IPS-NIHi7 (cell line): ENCODE data around the gene CARD11.
A peak's percentile ranks its signal among the peaks of the same experiment; 100 is the strongest.

Experiments
- DNase-seq: peaks from one replicate; pipeline ENCODE4 v3.0.0; 2012; ENCODE audit warnings: mixed read lengths; ENCODE audit errors: extremely low spot score

The CARD11 gene

GRCh38 chr7:3043544-3044371 is at the start of gene CARD11:
TSS of gene CARD11 (minus strand) at chr7:3043867. CDS start at chr7:2958506, 85,361 bp downstream.
- DNase-seq = peak; percentile 68

DNA sequence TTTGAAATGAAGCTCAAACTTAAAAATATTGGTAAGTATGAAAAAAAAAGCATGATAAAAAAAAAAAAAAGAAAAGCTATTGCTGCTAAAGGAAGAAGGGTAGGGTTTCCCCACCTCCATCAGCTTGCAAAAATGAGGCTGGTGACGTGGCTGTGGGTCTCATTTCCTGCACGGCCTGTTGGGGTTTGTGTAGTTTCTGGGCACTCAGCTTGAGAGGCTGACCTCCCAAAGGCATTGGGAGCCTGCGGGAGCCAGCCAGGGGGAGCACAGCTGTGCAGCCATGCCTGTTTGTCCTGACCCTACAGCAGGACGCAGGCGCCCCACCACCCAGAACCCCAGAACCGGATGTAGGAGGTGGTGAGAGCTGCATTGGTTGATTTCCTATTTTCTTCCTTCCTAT is 48.8 kb upstream of the CARD11 start:
- no peak for DNase-seq

DNA sequence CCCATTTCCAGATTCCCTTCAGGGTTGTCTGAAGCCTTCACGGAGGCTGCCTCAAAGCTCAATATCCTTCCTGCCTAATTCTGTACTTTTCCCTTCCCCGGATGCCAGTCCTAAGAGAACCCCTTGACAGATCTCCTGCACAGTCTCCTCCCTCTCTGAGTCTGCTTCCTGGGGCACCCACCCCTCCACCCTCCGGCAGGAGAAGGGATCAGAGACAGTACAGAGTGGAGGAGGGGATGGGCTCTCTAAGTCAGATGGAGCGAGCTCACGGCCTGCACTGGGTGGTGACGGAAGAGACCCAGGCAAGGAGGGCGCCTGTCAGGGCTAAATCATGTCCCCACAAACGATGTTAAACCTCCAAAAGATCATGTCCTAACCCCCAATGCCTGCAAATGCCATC is 48.0 kb upstream of the CARD11 start:
- DNase-seq = no peak

DNA sequence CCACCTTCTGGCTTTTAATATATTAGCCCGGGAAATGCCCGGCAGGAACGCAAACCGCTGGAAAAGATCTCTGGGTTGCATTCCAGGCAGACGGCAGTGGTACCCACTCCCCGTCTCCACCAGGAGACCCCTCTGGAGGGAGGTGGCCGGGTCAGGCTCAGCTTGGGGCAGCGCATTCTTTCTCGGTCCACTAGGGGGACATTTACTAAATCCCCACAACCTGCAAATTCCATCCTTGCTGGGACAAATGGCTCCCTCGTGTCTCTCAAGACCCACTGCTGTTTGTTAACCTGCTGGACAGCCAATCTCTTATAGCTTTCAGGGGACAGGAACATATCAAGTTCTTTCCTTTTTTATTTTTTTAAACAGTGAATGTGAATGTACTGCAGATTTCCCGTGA is 45.8 kb upstream of the CARD11 start:
- DNase-seq = peak; percentile 83

- peak; percentile 26 for DNase-seq
Measured at GRCh38 chr7:3087243-3087755, 43.6 kb upstream of the CARD11 start.

DNA sequence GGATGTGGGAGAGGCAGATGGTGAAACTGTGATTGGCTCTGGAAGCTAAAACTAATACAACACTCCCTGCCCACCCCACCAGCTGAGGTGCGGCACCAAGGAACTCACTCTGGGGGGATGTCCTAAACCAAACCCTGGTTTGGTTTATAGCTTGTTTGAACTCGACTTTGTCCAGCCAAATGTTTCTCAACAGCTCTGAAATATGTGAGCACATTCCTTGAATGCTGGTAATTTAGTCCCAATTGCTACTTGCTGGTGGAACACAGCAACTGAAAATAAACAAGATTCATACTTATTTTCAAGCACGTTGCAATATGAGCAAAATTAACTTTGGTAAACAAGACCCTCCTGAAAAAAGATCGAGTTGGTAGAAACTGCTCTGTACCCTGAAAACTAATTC is 39.7 kb upstream of the CARD11 start:
- no peak for DNase-seq

- no peak for DNase-seq
Measured at GRCh38 chr7:3082831-3083230, 39.2 kb upstream of the CARD11 start.

- DNase-seq = no peak
Measured at GRCh38 chr7:3082386-3082785, 38.7 kb upstream of the CARD11 start.

GRCh38 chr7:3080106-3080505 is 36.4 kb upstream of the CARD11 start:
- DNase-seq = no peak

GRCh38 chr7:3078514-3078913 is 34.8 kb upstream of the CARD11 start:
- no peak for DNase-seq

GRCh38 chr7:3076700-3077099 is 33.0 kb upstream of the CARD11 start:
- DNase-seq = no peak

GRCh38 chr7:3076163-3076562 is 32.5 kb upstream of the CARD11 start:
- no peak for DNase-seq

DNA sequence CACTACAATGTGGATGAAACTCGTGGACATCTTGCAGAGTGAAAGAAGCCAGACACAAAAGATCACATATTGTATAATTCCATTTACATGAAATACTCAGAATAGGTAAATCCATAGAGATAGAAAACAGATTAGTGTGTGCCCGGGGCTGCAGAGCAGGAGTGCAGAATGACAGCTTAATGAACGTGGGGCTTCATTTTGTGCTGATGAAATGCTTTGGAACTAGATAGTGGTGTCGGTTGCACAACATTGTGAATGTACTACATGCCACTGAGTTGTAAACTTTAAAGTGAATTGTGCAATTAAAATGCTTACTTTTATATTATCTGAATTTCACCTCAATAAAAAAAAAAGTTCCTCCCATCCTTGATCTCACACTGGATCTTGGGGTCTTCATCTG is 31.8 kb upstream of the CARD11 start:
- DNase-seq = no peak

DNA sequence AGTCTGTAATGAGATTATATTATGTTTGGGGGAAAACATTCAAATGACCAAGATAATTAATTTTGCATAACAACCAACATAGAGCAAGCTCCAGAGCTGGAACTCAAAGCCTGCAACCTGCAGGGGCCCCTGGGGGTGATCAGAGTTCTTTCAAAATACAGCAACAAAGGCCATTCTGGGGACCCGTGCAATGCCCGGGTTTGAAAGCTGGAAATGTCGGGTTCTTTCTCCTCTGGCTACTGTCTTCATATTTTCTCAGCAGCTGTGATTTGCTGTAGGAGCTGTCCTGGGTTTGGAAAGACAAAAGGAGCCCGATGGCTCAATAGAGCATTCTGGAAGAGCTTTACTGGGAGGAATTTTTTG is 30.8 kb upstream of the CARD11 start:
- DNase-seq = no peak

DNA sequence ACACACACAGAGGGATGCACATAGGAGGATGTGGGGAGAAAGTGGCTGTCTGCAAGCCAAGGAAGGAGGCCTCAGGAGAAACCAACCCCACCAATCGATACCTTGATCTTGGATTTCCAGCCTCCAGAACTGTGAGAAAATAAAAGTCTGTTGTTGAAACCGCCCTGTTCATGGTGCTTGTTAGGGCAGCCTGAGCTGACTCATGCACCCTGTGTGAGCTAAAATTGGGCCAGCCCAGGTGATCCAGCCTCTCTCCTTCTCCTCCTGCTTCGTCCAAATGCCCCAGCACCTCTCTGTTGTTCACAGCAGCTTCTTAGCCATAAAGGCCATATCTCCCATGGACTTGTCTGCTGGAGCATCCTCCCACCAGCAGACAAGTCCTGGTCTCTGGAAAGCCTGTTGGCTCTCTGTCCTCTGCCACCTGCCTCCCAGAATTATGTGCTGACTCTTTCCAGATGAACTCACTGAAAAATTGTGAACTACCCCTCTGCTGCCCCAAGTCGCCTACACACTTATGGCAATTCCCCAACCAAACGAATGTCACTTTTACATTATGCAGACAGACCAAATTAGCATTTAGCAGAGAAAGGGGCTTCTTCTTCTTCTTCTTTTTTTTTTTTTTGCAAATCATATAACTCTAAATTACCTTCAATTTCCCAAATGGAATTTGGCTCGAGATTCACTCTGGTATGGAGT is 30.2 kb upstream of the CARD11 start:
- no peak for DNase-seq

- DNase-seq = no peak
Measured at GRCh38 chr7:3070908-3071307, 27.2 kb upstream of the CARD11 start.

DNA sequence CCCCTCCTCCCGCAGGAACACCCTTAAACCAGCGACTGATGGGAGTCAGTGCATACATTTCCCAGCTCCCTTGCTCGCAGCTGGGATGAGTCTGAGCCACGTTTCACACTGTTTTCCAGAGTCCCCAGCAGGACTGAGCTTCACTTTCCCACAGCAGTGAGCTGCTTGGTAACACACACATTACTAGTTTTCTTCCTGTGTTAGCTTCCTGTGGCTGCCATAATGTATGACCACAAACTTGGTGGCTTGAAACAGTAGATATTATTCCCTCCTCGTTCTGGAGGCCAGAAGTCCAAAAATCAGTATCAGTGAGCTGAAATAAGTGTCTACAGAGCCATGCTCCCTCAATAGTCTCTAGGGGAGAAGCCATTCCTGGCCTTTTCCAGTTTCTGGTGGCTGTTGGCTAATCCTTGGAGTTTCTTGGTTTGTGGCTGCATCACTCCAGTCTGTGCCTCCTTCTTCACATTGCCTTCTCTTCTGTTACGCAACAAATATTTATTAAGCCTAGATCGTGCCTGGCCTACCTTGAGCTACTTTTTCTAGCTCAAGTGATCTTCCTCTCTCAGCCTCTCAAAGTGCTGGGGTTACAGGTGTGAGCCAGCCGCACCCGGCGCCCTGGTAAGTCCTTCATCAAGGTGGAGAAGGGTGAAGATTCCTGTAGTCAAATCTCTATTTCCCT is 26.2 kb upstream of the CARD11 start:
- DNase-seq = no peak

- no peak for DNase-seq
Measured at GRCh38 chr7:3068530-3068929, 24.9 kb upstream of the CARD11 start.

DNA sequence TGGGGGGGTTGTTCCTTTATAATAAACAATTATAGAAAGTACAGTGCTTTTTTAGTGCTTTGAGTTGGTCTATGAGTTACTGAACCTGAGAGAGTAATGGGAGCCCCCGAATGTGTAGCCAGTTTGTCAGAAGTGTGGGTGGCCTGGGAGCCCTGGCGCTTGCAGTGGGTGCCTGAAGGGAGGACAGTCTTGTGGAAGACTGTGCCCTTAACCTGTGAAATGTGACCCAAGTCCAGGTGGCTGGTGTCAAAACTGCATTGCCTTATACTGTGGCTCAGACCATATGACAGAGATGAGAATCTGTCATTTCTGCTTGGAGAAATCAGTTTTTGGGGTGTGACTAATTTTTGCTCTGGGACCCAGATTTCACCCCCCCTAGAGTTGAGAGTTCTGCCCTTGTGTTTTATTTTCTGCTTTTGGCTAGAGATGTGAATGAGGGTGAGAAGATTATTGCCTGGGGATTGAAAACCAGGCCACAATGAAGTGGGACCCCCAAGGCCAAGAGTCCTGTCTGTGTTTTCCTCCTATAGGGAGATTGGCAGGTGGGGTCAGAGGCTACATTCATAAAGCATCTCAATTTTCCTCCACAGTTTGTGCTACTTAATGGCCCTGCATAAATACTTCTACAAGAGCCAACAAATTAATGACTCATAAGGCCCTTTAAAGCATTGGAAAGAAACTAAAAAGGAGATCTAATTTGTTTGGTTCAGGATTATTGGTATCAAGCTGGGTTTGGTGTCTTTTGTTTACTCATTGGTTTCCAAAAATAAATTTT is 24.1 kb upstream of the CARD11 start:
- DNase-seq = no peak

GRCh38 chr7:3067193-3067592 is 23.5 kb upstream of the CARD11 start:
- DNase-seq = no peak

GRCh38 chr7:3066506-3066905 is 22.8 kb upstream of the CARD11 start:
- no peak for DNase-seq

GRCh38 chr7:3065724-3066143 is 22.1 kb upstream of the CARD11 start:
- peak; percentile 93 for DNase-seq
